Stromal cell of bone marrow (primary cell): ENCODE measurements around the gene CST6.

ENCODE experiments used
- DNase-seq: peaks from one replicate; pipeline ENCODE4 v3.0.0-alpha.2; 2012; ENCODE audit warnings: low read depth

The CST6 gene, protein sequence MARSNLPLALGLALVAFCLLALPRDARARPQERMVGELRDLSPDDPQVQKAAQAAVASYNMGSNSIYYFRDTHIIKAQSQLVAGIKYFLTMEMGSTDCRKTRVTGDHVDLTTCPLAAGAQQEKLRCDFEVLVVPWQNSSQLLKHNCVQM

DNA sequence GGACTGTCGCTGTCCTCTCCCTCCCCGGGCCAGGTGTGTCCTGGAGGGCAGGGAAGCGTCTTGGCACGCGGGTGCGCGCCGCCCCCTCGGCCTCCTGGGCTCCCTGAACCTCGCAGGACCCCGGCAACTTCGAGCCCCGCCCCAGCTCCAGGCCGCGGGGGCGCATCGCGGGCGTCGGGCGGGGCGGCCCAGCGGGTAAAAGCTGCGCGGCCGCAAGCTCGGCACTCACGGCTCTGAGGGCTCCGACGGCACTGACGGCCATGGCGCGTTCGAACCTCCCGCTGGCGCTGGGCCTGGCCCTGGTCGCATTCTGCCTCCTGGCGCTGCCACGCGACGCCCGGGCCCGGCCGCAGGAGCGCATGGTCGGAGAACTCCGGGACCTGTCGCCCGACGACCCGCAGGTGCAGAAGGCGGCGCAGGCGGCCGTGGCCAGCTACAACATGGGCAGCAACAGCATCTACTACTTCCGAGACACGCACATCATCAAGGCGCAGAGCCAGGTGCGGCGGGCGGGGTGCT, at the start of gene CST6:
Gene CST6 (plus strand): TSS at position 224 of the 519 bp plus-strand sequence. CDS start 37 bp downstream, at position 261.
- no peak for DNase-seq

DNA sequence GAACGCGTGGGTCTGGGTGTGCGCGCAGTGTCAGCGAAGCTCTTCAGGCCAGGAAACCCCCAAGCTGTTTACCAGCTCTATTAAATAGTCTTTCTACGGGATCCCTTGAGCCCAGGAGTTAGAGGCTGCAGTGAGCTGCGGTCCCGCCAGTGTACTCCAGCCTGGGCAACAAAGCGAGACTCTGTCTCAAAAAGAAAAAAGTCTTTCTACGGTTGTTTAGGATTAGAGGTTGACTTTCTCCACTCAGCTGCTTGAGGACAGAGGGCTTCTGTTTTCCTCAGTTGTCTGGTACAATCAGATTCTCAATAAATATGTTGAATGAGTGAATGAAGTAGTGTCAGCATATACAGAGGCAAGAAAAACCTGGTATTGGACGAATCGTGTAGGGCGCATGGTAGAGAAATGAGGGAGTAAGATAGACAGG, 49.7 kb upstream of the CST6 start:
- no peak for DNase-seq

DNA sequence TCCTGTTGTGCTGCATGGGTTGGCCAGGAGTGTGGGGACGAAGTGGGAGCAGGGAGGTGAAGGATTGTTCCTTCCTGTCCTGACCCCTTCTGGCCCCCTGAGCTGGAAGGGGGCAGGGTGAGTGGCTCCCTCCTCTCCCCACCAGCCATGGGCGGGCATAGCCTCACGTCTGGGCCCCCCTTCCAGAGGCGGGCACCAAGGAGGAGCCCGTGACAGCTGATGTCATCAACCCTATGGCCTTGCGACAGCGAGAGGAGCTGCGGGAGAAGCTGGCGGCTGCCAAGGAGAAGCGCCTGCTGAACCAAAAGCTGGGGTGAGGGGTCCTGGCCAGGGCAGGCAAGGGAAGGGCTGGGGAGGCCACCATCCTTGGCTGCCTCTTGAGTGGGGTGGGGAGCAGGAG, 46.9 kb upstream of the CST6 start:
- DNase-seq: no peak

DNA sequence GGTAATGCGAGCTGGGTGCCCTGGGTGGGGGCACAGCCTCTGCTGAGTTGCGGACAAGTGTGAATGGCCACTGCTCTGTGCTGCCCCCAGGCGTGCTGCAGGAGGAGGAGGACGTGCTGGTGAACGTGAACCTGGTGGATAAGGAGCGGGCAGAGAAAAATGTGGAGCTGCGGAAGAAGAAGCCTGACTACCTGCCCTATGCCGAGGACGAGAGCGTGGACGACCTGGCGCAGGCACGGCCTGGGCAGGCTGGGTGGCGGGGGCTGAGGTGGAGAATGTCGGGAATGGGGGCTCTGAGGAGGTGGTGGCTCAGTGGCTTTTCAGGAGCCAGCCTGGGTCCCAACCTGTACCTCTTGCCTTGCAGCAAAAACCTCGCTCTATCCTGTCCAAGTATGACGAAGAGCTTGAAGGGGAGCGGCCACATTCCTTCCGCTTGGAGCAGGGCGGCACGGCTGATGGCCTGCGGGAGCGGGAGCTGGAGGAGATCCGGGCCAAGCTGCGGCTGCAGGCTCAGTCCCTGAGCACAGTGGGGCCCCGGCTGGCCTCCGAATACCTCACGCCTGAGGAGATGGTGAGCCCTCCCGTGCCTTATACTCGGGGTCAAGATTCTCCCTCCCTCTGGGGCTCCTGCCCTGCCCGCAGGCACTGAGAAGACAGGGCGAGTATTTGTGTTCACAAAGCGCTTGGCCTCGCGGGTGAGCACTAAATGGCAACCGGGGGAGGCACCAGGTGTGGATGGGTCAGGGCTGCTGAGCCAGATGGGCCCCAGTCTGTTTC, 45.6 kb upstream of the CST6 start:
- DNase-seq: no peak

DNA sequence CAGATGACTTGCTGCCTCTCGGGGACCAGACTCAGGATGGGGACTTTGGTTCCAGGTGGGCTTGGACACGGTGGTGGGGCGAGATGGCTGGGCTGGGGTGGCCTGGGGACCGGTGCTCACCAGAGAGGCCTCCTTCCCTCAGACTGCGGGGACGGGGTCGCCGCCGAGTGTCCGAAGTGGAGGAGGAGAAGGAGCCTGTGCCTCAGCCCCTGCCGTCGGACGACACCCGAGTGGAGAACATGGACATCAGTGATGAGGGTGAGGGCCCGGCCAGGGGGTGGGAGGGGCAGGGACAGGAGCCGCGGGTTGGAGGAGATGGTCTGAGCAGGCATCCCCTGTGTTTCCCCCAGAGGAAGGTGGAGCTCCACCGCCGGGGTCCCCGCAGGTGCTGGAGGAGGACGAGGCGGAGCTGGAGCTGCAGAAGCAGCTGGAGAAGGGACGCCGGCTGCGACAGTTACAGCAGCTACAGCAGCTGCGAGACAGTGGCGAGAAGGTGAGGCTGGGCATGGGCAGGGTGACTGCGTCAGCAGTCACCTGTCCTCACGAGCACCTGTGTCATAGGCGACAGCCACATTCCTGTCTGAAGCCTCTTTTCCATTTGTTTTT, 44.4 kb upstream of the CST6 start:
- no peak for DNase-seq

DNA sequence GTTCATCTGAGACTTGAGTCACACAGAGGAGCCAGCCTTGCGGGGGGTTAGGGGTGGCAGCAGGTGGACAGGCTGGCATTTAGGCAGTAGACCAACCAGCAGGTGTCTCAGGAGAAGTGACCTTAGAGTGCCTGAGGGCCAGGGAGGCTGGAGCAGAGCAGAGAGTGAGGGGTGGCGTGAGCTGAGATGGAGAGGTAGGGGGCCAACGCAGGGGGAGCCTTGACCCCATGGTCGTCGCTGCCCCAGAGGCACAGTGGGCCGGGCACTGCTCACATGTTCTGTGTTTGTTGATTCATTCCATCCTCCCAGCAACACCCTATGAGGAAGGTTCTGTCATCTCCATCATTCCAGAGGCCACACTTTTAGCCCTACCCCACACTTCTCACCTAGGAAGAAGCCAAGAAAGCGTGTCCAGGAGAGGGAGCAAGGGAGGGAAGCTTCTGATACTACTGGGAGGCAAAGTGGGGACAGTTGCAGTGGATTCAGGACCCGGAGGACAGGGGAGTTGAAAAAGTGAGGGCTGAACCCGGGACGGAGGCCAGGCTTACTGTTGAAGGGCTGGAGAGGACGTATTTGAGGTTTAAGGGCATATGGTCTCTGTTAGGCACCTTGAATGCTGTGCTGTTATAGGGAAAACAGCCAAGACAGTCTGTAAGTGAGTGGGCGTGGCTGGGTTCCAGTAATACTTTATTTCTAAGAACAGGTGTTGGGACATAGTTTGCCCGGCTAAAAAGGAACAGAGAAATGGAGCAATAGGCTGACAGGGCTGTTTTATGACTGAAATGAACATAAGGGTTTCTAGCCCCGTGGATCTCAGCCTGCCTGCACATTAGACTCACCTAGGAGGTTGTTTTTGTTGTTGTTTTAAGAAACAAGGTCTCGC, 43.0 kb upstream of the CST6 start:
- no peak for DNase-seq

DNA sequence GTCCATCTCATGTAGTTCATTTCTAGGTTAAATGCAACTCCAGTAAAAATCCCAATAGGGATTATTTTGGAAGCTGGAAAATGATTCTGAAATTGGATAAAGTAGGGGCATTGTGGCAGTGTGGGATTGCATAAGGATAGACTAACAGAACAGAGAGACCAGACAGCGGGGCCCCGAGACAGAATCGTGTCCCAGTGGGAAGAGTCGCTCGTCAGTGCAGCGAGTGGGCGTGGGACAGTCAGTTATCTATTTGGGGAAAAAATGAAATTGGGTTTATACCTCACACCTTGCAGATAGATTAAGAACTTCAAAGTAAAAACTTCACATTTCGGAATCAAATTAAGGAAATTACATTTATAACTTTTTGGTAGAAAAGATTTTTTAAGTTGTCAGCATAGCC, 39.7 kb upstream of the CST6 start:
- DNase-seq: no peak

DNA sequence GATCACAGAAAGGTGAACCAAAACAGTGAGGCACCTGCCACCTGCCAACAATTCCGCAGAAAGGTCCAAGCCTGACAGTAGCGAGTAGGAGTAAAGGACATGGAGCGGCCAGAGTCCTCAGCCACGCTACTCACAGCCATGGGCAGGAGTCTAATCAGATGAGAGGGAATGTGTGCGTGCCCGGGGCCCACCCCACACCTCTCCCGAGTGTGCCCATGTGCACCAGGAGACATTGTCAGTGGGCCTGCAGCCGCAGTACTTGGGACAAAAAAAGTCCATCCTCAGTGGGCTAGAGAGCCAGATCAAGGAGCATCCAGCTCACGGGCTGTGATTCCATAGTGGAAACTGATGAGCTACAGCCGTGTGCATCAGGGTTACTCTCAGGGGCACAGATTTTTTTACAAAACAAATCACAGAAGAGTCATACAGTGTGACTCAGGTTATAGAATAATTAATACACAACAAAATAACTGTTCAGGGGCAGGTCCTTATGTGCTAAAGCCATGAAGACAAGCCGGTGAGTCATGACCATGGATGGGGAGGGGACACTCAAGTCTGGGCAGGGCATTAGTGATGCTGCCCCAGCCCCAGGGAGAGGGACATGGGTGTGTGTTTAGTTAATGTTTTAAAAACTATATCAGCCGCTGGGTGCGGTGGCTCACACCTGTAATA, 38.2 kb upstream of the CST6 start:
- DNase-seq: peak; percentile 33

DNA sequence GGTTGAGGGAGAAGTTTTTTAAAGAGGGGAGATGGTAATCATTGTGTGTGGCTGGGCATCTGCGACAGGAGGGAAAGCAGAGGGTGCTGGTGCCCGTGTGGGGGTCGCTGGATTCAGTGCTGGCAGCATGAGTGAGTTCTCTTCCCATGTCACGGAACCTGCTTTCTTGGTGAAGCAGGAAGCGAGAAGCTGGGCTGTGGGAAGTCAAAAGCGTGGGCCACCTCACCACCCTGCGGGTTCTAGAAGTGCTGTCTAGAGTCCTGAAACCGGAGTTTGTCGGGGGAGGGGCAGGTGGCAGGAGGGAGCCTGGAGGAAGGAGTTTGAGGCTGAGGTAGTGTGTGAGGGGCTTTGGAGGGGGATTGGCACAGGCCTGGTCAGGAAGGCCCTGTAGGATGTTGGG, 36.0 kb upstream of the CST6 start:
- no peak for DNase-seq

DNA sequence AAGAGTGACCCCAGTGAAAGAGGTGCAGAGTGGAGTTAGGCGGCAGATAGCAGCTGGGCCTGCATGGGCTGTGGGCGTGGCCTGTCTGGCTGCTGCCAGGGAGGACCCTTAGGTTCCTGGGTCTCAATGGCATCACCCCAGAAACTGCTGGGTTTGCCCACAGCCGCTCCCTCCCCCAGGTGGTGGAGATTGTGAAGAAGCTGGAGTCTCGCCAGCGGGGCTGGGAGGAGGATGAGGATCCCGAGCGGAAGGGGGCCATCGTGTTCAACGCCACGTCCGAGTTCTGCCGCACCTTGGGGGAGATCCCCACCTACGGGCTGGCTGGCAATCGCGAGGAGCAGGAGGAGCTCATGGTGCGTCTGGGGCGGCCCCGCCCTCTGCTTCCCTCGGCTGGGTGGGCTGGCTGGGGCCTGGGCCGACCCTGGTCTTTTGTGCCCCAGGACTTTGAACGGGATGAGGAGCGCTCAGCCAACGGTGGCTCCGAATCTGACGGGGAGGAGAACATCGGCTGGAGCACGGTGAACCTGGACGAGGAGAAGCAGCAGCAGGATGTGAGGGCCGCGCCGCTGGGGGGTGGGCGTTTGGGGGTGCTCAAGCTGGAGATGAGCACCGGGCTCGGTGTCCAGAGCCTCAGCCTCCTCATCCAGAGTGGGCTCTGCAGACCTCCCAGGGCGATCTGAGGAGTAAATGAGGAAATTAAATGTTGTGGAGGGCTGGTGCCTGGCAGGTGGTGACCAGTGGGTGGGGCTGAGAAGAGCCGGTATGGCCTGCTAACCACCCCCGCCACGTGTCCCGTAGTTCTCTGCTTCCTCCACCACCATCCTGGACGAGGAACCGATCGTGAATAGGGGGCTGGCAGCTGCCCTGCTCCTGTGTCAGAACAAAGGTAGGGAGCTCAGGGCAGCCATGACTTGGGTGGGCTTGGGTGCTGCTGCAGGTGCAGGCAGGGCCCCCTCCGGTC, 35.3 kb upstream of the CST6 start:
- DNase-seq: no peak

DNA sequence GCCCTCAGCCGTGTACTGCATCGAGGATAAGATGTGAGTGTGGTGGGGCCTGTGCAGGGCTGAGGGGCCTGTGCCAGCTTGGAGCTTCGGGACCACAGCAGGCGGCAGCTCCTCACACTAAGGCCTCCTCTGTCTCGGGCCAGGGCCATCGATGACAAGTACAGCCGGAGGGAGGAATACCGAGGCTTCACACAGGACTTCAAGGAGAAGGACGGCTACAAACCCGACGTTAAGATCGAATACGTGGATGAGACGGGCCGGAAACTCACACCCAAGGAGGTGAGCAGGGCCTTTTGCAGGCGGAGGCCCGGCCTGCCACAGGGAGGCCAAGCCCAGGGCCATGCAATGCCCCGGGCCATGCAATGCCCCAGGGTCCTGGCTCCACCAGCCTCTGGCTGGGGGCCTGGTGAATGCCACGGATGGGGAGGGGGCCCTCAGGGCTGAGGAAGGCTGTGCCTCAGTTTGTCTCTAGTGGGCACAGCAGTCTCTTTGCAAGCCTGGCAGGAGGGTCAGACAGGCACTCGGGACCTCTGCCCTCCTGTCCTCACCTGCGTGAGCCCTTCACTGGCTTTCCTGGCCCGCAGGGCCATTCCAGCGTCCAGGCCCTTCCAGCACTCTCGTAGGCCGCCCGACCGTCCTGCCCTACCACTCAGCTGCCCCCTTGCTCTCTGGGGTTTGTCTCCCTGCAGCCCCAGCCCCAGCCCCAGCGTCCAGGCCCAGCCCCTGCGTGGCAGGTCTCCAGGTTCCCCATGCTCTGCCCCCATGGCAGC, 34.0 kb upstream of the CST6 start:
- DNase-seq: no peak

DNA sequence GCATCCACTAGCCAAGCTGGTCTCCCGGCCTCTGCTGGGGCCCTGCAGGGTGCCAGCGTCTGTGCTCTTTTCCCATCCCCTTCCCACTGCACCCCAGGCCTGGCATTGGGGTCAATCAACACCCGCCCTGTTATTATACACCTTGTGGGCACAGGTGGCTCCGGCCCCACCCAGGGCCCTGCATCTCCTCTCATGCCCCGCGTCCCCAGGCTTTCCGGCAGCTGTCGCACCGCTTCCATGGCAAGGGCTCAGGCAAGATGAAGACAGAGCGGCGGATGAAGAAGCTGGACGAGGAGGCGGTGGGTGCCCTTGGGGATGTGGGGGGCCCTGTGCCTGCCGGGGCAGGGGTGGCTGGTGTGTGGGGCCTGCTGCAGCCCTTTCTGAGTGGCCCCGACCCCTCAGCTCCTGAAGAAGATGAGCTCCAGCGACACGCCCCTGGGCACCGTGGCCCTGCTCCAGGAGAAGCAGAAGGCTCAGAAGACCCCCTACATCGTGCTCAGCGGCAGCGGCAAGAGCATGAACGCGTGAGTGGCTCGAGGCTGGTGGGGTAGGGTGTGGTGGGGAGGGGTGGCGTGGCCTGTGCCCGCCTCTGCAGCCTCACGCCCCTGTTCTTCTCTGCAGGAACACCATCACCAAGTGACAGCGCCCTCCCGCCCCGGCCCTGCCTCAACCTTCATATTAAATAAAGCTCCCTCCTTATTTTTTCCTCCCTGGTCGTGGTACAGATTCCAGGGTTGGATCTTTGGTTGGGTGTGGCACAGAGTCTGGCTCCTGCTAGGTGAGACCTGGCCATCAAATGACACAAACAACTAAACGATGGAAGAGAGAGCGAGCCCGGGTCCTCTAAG, 33.2 kb upstream of the CST6 start:
- no peak for DNase-seq

DNA sequence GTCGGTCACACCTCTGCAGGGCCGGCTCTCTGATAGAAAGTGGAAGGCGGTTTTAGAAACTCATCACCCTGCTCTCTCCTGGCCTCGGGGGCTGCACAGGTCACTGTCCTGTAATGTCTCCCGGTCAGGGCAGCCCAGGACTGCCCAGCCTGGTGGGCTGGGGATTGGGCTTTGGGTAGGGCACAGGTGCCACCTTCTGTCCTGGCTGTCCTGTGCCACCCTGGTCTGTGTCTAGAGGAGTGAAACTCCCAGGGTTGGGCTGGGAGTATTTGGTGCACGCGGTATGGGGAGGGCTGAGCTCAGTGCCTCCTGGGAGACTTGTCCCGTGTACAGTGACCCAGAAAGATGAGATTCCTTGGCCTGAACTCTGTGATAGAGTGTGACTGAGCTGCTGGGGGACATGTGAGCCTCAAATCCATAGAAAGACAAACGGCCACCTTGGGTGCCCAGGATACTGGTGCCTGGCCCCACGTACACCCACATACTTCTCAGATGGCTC, 32.5 kb upstream of the CST6 start:
- no peak for DNase-seq

DNA sequence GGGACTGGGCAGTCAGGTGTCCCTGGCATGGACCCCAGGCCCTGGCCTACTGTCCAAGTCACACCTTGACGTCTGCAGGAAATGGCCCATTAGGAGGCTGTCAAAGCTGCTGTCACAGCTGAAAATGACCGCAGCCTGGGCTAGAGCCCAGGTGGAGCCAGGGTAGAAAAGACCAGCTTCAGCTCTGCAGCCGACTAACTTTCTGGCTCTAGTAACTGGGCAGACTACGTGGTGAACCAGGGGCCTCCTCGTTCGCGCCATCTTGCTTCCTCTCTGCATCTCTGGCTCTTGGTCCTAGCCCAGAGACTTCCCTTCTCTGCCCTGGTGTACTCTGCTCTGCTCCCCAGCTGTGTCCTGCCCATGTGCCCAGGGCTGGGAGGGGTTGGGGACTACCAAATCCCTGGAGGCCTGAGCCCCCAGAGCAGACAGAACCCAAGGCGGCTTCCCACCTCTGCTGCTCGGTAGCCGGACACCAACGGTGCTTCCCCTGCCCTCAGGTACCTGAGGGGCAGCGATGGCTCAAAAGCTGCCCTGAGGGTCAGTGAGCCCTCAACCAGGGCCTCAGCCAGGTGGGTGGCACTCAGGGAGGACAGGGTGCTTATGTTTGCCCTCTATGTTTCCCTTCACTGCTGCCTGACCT, 30.6 kb upstream of the CST6 start:
- DNase-seq: no peak

DNA sequence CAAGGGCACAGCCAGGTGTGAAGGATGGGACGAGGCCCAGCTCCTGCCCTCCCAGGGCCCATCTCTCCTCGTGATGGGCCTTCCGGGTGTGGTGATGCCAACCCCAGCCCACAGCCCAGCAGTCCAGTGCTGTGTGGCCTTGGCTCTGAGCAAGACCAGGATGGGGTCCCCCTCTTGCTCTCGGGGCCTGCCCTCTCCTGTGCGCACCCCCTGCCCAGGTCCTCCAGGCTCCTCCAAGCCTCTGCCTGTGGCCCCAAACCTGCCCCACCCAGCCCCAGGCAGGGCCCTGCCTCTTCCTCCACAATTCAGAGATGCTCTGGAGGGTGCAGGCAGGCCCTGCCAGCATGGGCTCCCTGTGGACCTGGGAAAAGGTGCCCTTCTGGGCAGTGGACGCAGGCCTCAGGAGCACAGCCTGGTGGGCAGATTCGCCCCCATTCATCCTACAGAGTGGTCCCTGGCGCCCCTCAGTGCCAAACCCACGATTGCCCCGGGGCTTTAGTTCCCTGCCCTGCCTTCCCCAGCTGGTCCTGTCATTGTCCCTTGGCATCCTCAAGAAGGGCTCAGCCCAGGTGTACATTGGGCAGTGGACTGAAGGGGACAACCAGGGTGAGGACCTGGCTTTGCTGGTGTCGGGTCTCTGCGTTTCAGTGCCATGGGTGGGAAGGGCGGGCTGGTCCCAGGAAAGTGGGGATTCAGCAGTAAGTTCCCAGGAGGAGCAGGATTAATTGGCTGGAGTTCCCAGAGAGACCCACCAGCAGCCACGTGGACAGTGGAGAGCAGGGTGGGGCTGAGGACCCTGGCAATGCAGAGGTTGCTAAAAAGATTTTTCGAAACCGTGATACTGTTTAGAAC, 29.6 kb upstream of the CST6 start:
- no peak for DNase-seq

DNA sequence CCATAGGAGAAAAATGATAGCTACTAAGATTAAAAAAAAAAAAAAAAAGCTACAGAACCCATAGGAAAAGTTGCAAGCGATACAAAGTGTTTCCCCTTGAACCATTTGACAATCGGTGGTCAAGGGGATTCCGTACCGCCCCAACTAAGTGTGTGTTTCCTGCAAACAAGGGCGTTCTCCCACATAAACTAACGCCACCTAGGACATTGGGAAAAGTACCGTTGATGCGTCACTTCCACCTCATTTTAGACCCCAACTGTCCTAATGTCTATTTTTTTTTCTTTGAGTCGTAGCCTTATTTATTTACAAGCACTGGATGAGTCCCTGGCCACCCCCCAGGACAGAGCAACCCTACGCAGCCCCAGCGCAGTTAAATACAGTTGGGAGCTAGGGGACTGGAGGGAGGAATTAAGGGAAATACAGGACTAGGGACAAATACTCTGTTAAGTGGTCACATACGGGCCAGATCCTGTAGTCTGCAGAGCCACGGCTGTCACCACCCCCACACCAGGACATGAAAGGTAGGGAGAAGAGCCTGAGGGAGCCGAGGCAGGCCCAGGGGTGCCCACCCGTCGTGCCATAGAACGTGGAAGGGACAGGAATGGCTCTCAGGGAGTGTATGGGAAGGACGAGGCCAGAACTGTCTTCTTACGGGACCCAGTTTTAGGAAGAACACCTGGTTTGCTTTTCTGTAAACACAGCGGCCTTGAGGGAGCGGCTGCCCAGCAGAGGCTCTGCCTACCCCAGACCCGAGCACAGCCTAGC, 28.8 kb upstream of the CST6 start:
- no peak for DNase-seq
